GM23338 (cell line): ENCODE measurements around the gene C2orf42. TPM values are rescaled to one million over a fixed set of nuclear protein-coding genes. Genes with fewer than 3 reads are reported as not detected.
A peak's percentile ranks its signal among the peaks of the same experiment; 100 is the strongest.

Experiments used
- ATAC-seq: fragments of 200-7000 bp; cut with Tn5 transposase; 3 replicates; pipeline ENCODE4 v1.9.1; 2020
- DNase-seq: peaks from one replicate; pipeline ENCODE4 v3.0.0-alpha.2; 2015; ENCODE audit warnings: low spot score
- H2AFZ ChIP-seq: fragments of 200-600 bp; sonication (generic); 2 replicates; pipeline ENCODE4 v1.8.0; 2016; ENCODE audit warnings: antibody characterized with exemption, mild to moderate bottlenecking, moderate library complexity
- H3F3A ChIP-seq: fragments of 200-600 bp; sonication (generic); replicated peaks from 2 replicates; pipeline ENCODE4 v1.8.0; 2017; ENCODE audit warnings: antibody characterized with exemption, mixed run types, low read depth
- H3K27ac ChIP-seq: fragments of 200-600 bp; sonication (generic); 2 replicates; pipeline ENCODE4 v1.6.1; 2016; ENCODE audit warnings: low read depth
- H3K27me3 ChIP-seq: fragments of 200-600 bp; sonication (generic); 2 replicates; pipeline ENCODE4 v1.8.0; 2016; ENCODE audit warnings: mild to moderate bottlenecking, mixed run types, moderate library complexity; ENCODE audit not compliant: insufficient read depth
- H3K36me3 ChIP-seq: fragments of 200-600 bp; sonication (generic); 2 replicates; pipeline ENCODE4 v1.8.0; 2016; ENCODE audit warnings: mild to moderate bottlenecking; ENCODE audit not compliant: insufficient read depth
- H3K4me1 ChIP-seq: fragments of 200-600 bp; sonication (generic); 2 replicates; pipeline ENCODE4 v1.8.0; 2016; ENCODE audit warnings: mild to moderate bottlenecking, moderate library complexity; ENCODE audit not compliant: insufficient read depth
- H3K4me2 ChIP-seq: fragments of 200-600 bp; sonication (generic); 2 replicates; pipeline ENCODE4 v1.7.1; 2017; ENCODE audit warnings: mixed run types
- H3K4me3 ChIP-seq: fragments of 200-600 bp; sonication (generic); 2 replicates; pipeline ENCODE4 v1.6.1; 2016; ENCODE audit warnings: mixed run types
- H3K79me2 ChIP-seq: fragments of 200-600 bp; sonication (generic); replicated peaks from 2 replicates; pipeline ENCODE4 v1.8.0; 2017; ENCODE audit warnings: mild to moderate bottlenecking; ENCODE audit not compliant: insufficient read depth
- H3K9me2 ChIP-seq: fragments of 200-600 bp; sonication (generic); 2 replicates; pipeline ENCODE4 v1.8.0; 2017; ENCODE audit not compliant: insufficient read depth
- H4K20me1 ChIP-seq: fragments of 200-600 bp; sonication (generic); replicated peaks from 2 replicates; pipeline ENCODE4 v1.8.0; 2017; ENCODE audit warnings: mild to moderate bottlenecking; ENCODE audit not compliant: insufficient read depth
- H3K27ac Mint-ChIP-seq: 2 replicates; pipeline ENCODE4 v1.8.0; 2020; ENCODE audit warnings: inconsistent platforms, mild to moderate bottlenecking, moderate library complexity, mixed read lengths
- H3K27me3 Mint-ChIP-seq: 3 replicates; pipeline ENCODE4 v1.8.0; 2022; ENCODE audit warnings: low read depth, mild to moderate bottlenecking, moderate library complexity, mixed read lengths, inconsistent platforms; ENCODE audit not compliant: insufficient read depth, poor library complexity
- H3K36me3 Mint-ChIP-seq: 3 replicates; pipeline ENCODE4 v1.8.0; 2021; ENCODE audit warnings: low read depth, mild to moderate bottlenecking, inconsistent platforms, moderate library complexity, mixed read lengths
- H3K4me1 Mint-ChIP-seq: 3 replicates; pipeline ENCODE4 v1.8.0; 2020; ENCODE audit warnings: mild to moderate bottlenecking, inconsistent platforms, mixed read lengths
- H3K4me3 Mint-ChIP-seq: 3 replicates; pipeline ENCODE4 v1.8.0; 2021; ENCODE audit warnings: moderate library complexity, mild to moderate bottlenecking, inconsistent platforms, mixed read lengths
- H3K9me3 Mint-ChIP-seq: 3 replicates; pipeline ENCODE4 v1.8.0; 2020; ENCODE audit warnings: moderate library complexity, mild to moderate bottlenecking, inconsistent platforms, mixed read lengths
- CREB1 ChIP-seq: fragments of 250-450 bp; sonication (Bioruptor Pico); IDR thresholded peaks from 2 replicates; pipeline ENCODE4 v1.5.0; 2020; ENCODE audit warnings: low read depth, mild to moderate bottlenecking, moderate library complexity
- EZH2 ChIP-seq: fragments of 200-600 bp; sonication (generic); IDR thresholded peaks from one replicate; pipeline ENCODE4 v1.8.0; 2017; ENCODE audit warnings: antibody characterized with exemption, mild to moderate bottlenecking, low read depth; ENCODE audit not compliant: unreplicated experiment
- JUNB ChIP-seq: IDR thresholded peaks from one replicate; pipeline ENCODE4 v1.6.1; 2016; ENCODE audit warnings: antibody characterized with exemption; ENCODE audit not compliant: unreplicated experiment
- NANOG ChIP-seq: IDR thresholded peaks from 2 replicates; pipeline ENCODE4 v1.6.1; 2016; ENCODE audit warnings: antibody characterized with exemption, borderline replicate concordance
- POLR2AphosphoS5 ChIP-seq: IDR thresholded peaks from 2 replicates; pipeline ENCODE4 v1.6.1; 2016; ENCODE audit warnings: antibody characterized with exemption, low read depth
- ZNF114 ChIP-seq: fragments of 250-450 bp; sonication (Bioruptor Pico); IDR thresholded peaks from 2 replicates; pipeline ENCODE4 v1.5.0; 2020; ENCODE audit warnings: mild to moderate bottlenecking, moderate library complexity
- ZNF331 ChIP-seq: fragments of 250-450 bp; sonication (Bioruptor Pico); IDR thresholded peaks from 2 replicates; pipeline ENCODE4 v1.5.0; 2020; ENCODE audit warnings: low read depth, mild to moderate bottlenecking, moderate library complexity
- polyA plus RNA-seq: library from polyadenylated mRNA; unstranded; fragments of >200 nt; fragmentation: Nextera tagmentation; extraction: Ambion mirVana; gene quantifications from 2 replicates; pipeline ENCODE4 v1.2.1, GENCODE V29; 2016
- total RNA-seq: library from RNA; depleted of rRNA; stranded (reverse); fragments of >200 nt; shearing (Covaris generic); gene quantifications from 2 replicates; pipeline ENCODE4 v1.2.3, GENCODE V29; 2014
- TF ChIP-seq, protein P1 (sequence below), 2 experiments: fragments of 200-600 bp in 1 of 2; sonication (generic) in 1 of 2; conservative IDR thresholded peaks; 2 replicates each; pipeline versions ENCODE4 v1.5.1 to v1.6.1; 2016 to 2017; ENCODE audit warnings: antibody characterized with exemption in 2 of 2, low read depth in 2 of 2, mild to moderate bottlenecking in 2 of 2, moderate library complexity in 1 of 2
- TF ChIP-seq, protein P2 (sequence below): IDR thresholded peaks from 2 replicates; pipeline ENCODE4 v1.6.1; 2016; ENCODE audit warnings: antibody characterized with exemption
- TF ChIP-seq, protein P3 (sequence below): IDR thresholded peaks from one replicate; pipeline ENCODE4 v1.6.1; 2018; ENCODE audit warnings: antibody characterized with exemption; ENCODE audit not compliant: unreplicated experiment

The C2orf42 gene
- total and polyA plus RNA-seq, 2 experiments from 2014 or later: 4.3 to 6.9 TPM

DNA sequence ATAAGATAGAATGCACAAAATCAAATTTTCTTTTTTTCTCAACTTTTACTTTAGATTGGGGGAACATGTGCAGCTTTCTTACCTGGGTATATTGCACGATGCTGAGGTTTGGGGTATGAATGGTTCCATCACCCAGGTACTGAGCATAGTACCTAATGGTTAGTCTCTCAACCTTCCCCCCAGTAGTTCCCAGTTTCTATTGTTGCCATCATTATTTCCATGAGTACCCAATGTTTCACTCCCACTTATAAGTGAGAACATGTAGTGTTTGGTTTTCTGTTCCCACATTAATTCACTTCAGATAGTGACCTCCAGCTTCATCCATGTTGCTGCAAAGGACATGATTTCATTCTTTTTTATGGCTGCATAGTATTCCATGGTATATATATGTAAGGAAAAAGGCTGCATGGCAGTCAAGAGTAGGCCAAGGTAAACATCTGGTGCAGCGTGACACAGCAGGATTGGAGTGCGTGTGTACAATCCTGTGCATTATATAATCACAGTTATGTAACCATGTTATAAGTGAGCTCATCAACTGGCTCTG lies 10.5 kb upstream of the C2orf42 start (continued):
- TF ChIP-seq, protein P1, sequence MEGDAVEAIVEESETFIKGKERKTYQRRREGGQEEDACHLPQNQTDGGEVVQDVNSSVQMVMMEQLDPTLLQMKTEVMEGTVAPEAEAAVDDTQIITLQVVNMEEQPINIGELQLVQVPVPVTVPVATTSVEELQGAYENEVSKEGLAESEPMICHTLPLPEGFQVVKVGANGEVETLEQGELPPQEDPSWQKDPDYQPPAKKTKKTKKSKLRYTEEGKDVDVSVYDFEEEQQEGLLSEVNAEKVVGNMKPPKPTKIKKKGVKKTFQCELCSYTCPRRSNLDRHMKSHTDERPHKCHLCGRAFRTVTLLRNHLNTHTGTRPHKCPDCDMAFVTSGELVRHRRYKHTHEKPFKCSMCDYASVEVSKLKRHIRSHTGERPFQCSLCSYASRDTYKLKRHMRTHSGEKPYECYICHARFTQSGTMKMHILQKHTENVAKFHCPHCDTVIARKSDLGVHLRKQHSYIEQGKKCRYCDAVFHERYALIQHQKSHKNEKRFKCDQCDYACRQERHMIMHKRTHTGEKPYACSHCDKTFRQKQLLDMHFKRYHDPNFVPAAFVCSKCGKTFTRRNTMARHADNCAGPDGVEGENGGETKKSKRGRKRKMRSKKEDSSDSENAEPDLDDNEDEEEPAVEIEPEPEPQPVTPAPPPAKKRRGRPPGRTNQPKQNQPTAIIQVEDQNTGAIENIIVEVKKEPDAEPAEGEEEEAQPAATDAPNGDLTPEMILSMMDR (conservative IDR thresholded peaks at IDR 0.05; ENCODE audit: low read depth in 2 of 2): no peak

GRCh38 chr2:70199320-70199864 lies 8.6 kb upstream of the C2orf42 start:
- Mint-ChIP-seq H3K4me3 (no peak overlapping the region), H3K9me3 (no peaks in the 10 kb centered on the region), H3K4me1 (no peaks in the 10 kb centered on the region), H3K36me3 (no peaks in the 10 kb centered on the region), H3K27ac (no peak overlapping the region), H3K27me3 (peaks cover 10% of the 10 kb centered on the region)
- Histone ChIP-seq H3K36me3 (no peaks in the 10 kb centered on the region), H3K9me2 (no peaks in the 10 kb centered on the region), H3F3A (0 out of 2 replicates have a peak, but pooled peaks cover 5% of the 10 kb centered on the region), H3K27ac (no peak overlapping the region), H3K27me3 (no peaks in the 10 kb centered on the region), H3K4me3 (no peak overlapping the region), H3K4me1 (no peaks in the 10 kb centered on the region), H3K4me2 (no peak overlapping the region), H2AFZ (peak overlapping the region; percentile 66), H4K20me1 (no peaks in the 10 kb centered on the region), H3K79me2 (no peaks in the 10 kb centered on the region)
- no peak for TF ChIP-seq ZNF114
- TF ChIP-seq, protein P1 (conservative IDR thresholded peaks at IDR 0.05; ENCODE audit: low read depth in 2 of 2): peak in 1 of 2 experiments; percentile 34; a peak in 2 of 4 replicates
- ATAC-seq (no peak), DNase-seq (no peak)

DNA sequence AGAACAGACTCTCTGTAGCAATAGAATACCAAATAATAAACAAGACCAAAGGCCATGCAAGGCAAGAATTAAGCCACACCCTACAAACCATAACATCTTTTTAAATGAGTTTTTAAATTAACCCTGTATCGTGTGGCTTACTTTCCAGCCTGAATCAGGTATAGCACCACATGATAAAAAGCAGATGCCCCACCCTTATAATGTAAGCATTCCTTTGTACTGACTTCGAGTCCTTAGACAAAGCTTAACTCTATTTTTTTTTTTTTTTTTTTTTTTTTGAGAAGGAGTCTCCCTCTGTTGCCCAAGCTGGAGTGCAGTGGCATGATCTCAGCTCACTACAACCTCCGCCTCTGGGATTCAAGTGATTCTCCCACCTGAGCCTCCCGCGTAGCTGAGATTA lies 1.7 kb upstream of the C2orf42 start:
- H3K27ac Mint-ChIP-seq: no peak overlapping the region
- Histone ChIP-seq H3F3A (peaks cover 7% of the 10 kb centered on the region), H3K79me2 (no peaks in the 10 kb centered on the region), H3K4me1 (0 out of 2 replicates have a peak, but pooled peaks cover 3% of the 10 kb centered on the region), H3K9me2 (no peaks in the 10 kb centered on the region), H2AFZ (no peak overlapping the region; the same call in 1 of the 2 replicates), H3K4me3 (no peak overlapping the region), H4K20me1 (no peaks in the 10 kb centered on the region), H3K27ac (no peak overlapping the region), H3K27me3 (no peaks in the 10 kb centered on the region), H3K36me3 (no peaks in the 10 kb centered on the region), H3K4me2 (no peak overlapping the region)
- no peak for ATAC-seq
- no peak overlapping the region for H3K4me3 Mint-ChIP-seq
- DNase-seq: no peak
- H3K27me3 Mint-ChIP-seq: peaks cover 8% of the 10 kb centered on the region
- peaks cover 10% of the 10 kb centered on the region; the same call in 2 of the 3 replicates for H3K4me1 Mint-ChIP-seq
- H3K9me3 Mint-ChIP-seq: no peaks in the 10 kb centered on the region; the same call in 1 of the 3 replicates
- H3K36me3 Mint-ChIP-seq: no peaks in the 10 kb centered on the region
- no peak for TF ChIP-seq ZNF331 (CRISPR knock-in tag)
- no peak for TF ChIP-seq NANOG
- TF ChIP-seq, protein P1 (conservative IDR thresholded peaks at IDR 0.05; ENCODE audit: low read depth in 2 of 2): no peak
- TF ChIP-seq, protein P2, sequence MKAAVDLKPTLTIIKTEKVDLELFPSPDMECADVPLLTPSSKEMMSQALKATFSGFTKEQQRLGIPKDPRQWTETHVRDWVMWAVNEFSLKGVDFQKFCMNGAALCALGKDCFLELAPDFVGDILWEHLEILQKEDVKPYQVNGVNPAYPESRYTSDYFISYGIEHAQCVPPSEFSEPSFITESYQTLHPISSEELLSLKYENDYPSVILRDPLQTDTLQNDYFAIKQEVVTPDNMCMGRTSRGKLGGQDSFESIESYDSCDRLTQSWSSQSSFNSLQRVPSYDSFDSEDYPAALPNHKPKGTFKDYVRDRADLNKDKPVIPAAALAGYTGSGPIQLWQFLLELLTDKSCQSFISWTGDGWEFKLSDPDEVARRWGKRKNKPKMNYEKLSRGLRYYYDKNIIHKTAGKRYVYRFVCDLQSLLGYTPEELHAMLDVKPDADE: no peak
- no peak for TF ChIP-seq ZNF114
- TF ChIP-seq, protein P3, sequence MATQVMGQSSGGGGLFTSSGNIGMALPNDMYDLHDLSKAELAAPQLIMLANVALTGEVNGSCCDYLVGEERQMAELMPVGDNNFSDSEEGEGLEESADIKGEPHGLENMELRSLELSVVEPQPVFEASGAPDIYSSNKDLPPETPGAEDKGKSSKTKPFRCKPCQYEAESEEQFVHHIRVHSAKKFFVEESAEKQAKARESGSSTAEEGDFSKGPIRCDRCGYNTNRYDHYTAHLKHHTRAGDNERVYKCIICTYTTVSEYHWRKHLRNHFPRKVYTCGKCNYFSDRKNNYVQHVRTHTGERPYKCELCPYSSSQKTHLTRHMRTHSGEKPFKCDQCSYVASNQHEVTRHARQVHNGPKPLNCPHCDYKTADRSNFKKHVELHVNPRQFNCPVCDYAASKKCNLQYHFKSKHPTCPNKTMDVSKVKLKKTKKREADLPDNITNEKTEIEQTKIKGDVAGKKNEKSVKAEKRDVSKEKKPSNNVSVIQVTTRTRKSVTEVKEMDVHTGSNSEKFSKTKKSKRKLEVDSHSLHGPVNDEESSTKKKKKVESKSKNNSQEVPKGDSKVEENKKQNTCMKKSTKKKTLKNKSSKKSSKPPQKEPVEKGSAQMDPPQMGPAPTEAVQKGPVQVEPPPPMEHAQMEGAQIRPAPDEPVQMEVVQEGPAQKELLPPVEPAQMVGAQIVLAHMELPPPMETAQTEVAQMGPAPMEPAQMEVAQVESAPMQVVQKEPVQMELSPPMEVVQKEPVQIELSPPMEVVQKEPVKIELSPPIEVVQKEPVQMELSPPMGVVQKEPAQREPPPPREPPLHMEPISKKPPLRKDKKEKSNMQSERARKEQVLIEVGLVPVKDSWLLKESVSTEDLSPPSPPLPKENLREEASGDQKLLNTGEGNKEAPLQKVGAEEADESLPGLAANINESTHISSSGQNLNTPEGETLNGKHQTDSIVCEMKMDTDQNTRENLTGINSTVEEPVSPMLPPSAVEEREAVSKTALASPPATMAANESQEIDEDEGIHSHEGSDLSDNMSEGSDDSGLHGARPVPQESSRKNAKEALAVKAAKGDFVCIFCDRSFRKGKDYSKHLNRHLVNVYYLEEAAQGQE: no peak
- no peak for TF ChIP-seq EZH2
- TF ChIP-seq CREB1 (CRISPR knock-in tag): no peak
- TF ChIP-seq JUNB: no peak
- no peak for TF ChIP-seq POLR2AphosphoS5
